GM12874 (cell line): ENCODE measurements around the gene UBXN6.

Experiments
- TF ChIP-seq, protein P1 (sequence below): IDR thresholded peaks from 2 replicates; pipeline ENCODE4 v1.5.1; 2011; ENCODE audit warnings: low read depth, mild to moderate bottlenecking, control low read depth, low read length, moderate library complexity; ENCODE audit not compliant: insufficient read depth

Gene UBXN6, protein sequence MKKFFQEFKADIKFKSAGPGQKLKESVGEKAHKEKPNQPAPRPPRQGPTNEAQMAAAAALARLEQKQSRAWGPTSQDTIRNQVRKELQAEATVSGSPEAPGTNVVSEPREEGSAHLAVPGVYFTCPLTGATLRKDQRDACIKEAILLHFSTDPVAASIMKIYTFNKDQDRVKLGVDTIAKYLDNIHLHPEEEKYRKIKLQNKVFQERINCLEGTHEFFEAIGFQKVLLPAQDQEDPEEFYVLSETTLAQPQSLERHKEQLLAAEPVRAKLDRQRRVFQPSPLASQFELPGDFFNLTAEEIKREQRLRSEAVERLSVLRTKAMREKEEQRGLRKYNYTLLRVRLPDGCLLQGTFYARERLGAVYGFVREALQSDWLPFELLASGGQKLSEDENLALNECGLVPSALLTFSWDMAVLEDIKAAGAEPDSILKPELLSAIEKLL

DNA sequence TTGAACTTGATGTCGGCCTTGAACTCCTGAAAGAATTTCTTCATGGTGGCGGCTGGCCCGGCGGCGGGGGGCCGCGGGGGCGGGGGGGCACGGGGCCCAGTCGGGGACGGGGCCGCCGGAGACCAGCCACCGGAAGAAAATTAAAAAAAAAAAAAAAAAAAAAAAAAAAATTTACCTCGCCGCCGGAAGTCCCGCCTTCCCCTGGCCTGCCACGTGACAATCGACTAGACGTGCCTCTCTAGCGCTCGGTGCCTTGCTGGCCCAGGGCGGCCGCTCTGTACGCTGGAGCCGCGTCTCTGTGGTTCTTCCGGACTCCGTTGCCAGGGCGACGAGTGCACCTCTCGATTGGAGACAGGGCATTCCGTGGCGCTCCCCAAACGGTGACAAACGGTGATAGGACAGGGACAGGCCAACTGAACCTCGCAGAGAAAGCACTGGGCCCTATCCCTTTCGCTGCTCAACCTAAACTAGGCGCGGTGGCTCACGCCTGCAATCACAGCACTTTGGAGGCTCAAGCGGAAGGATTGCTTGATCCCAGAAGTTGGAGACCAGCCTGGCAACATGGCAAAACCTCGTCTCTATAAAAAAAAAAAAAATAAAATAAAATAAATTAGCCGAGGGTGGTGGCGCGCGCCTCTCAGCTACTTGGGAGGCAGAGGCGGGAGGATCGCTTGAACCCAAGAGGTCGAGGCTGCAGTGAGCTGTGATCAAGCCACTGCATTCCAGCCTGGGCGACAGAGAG is at the start of gene UBXN6:
UBXN6 (minus strand) TSS at position 141 of the 742 bp plus-strand sequence; CDS start at position 44, 97 bp downstream.
- TF ChIP-seq, protein P1, sequence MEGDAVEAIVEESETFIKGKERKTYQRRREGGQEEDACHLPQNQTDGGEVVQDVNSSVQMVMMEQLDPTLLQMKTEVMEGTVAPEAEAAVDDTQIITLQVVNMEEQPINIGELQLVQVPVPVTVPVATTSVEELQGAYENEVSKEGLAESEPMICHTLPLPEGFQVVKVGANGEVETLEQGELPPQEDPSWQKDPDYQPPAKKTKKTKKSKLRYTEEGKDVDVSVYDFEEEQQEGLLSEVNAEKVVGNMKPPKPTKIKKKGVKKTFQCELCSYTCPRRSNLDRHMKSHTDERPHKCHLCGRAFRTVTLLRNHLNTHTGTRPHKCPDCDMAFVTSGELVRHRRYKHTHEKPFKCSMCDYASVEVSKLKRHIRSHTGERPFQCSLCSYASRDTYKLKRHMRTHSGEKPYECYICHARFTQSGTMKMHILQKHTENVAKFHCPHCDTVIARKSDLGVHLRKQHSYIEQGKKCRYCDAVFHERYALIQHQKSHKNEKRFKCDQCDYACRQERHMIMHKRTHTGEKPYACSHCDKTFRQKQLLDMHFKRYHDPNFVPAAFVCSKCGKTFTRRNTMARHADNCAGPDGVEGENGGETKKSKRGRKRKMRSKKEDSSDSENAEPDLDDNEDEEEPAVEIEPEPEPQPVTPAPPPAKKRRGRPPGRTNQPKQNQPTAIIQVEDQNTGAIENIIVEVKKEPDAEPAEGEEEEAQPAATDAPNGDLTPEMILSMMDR, result no peak

DNA sequence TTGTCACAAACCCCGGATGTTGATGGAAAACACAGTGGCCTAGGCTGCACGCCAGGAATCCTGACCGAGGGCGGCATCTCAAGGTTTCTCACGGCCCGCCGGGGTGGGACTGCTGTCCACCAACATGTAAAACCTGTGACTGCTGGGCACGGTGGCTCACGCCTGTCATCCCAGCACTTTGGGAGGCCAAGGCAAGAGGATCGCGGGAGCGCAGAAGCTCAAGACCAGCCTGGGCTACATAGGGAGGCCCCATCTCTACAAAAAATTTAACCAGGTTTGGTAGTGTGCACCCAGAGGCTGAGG is 49.5 kb upstream of the UBXN6 start:
- TF ChIP-seq, protein P1, result no peak

DNA sequence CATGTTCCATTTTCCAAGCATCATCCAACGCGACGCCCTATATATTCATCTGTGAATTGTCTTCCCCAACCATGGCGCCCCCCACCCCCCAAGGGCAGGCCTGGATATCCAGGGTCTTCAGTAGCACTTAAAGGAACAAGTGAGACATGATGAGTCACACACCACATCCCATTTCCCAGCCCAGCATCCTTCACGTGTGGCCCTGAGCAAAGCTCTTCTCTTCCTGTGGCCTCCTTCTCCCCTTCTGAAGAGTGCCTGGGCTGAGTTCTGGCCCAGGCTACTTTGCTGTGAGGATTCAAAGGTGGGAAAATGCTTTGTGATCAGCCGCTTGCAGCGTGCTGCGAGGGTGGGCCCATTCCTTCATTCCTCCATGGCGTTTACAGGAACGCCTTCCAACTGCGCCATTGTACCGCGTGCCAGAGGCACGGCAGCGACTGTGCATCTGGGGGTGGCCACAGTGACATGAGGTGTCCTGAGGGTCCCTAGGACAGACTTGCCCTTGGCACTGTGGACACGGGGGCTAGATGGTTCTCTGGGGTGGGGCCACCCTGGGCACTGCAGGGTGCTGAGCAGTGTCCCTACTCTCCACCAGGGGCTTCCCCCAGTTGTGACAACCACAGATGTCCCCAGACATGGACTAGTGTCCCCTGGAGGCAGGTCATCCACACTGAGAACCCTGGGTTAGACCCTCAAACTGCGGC is 49.0 kb upstream of the UBXN6 start:
- TF ChIP-seq, protein P1, result no peak

DNA sequence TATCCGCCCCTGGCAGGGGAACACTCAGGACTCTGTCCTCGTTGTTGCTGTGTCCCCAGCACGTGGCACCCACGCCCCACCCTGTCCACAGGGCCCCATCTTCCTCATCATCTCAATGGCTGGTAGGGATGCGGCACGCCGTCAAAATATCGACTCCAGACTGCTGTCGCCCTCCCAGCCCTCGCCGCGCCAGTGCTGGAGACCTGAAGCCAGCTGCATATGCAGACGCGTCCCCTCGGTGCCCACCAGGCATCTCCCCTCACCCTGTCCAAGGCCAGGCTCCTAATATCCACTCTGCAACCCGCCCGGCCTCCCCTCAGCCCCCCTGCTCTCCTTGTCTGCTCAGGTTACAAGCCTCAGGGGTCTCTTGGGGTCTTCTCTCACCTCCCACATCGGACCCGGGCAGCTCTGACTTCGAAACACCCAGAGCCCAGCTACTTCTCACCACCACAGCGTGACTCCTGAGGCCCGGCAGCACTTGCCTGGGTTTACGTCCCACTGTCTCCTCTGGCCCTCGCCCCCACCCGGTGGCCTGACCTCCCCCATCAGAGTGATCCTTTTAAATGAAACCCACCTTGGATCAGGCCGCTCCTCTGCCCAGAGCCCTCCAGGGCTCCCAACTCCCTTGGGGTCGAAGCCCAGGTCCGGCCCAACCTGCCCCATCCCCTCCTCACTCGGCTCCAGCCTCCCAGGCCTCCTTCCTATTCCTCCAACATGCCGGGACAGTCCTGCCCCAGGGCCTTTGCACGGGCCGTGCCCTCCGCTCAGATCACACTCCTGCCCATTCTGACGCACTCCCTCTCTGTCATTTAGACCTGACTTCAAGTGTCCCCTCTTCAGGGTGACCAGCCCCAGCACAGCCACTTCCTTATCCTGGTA is 48.2 kb upstream of the UBXN6 start:
- TF ChIP-seq, protein P1, result no peak

DNA sequence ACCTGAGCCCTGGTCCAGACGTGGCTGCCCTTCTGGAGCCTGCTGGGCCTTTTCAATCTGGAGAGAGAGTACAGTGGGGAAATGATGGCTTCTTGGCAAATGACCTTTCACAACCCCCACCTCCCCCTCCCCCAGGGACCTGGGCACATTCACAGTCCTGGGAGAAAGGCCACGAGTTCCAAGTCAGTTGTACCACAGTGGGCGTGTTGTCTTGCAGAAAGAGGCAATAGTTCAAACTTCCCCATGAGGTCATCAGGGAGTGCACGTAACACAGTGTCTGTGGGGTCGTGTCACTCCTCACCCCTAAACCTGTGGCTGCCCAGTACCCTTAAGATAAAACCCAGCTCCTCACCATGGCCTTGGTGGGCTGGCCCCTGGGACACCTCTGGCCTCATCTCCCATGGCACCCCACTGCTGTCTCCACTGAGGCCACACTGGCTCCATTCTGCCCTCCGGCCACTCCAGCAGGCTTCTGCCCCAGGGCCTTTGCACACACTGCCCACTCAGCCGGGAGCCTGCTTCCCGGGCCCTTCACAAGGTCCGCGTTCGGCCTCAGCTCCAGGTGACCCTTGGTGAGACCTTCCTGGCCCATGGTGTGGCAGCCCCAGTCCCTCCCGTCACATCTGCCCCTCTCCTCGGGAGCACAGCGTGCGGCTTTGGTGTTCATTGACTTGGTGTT is 47.4 kb upstream of the UBXN6 start:
- TF ChIP-seq, protein P1, result no peak

DNA sequence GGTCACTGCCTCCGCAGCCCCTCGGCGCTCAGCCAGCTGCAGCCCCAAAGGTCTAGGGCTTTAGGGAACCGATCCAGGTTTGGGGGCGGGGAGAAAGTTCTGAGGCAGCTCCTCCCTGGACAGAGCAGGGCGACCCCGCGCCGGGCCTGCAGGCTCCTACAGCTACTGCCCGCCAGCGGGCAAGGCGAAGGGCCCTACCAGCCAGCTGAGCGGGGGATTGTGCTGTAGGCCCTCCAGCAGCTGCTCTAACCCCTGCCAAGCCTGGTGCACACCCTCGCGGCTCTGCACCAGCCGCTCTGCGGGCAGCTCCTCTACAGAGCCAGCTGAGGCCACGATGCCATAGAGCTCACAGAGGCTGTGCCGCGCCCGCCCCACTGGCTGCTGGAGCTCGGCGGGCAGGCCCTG is 46.7 kb upstream of the UBXN6 start:
- TF ChIP-seq, protein P1, result no peak
